Mesothelial cell of epicardium (in vitro differentiated cells): ENCODE measurements around the gene RUNX1. TPM values are rescaled to one million over a fixed set of nuclear protein-coding genes. Genes with fewer than 3 reads are reported as not detected.
"Not testable (repeated sequence)": the region's sequence is repeated elsewhere in the genome, so short reads cannot be mapped to it uniquely, and the experiment has no call there.

Experiments used
- DNase-seq, 2 experiments: peaks; one replicate each; pipeline ENCODE4 v3.0.0; 2021; ENCODE audit warnings: low spot score in 2 of 2; ENCODE audit not compliant: unreplicated experiment in 2 of 2
- H3K27ac Mint-ChIP-seq: 2 replicates; pipeline ENCODE4 v1.8.0; 2021; ENCODE audit warnings: mixed read lengths
- H3K27me3 Mint-ChIP-seq: 2 replicates; pipeline ENCODE4 v1.8.0; 2021; ENCODE audit warnings: low read depth, mixed read lengths
- H3K36me3 Mint-ChIP-seq: 2 replicates; pipeline ENCODE4 v1.8.0; 2021; ENCODE audit warnings: mixed read lengths
- H3K4me1 Mint-ChIP-seq: 2 replicates; pipeline ENCODE4 v1.8.0; 2021; ENCODE audit warnings: mixed read lengths
- H3K4me3 Mint-ChIP-seq: 2 replicates; pipeline ENCODE4 v1.8.0; 2021; ENCODE audit warnings: mild to moderate bottlenecking, moderate library complexity, mixed read lengths
- H3K9me3 Mint-ChIP-seq: 2 replicates; pipeline ENCODE4 v1.8.0; 2021; ENCODE audit warnings: mixed read lengths
- total RNA-seq: library from RNA; stranded (reverse); gene quantifications from 3 replicates; pipeline ENCODE4 v1.2.1, GENCODE V29; 2021
- TF ChIP-seq, protein P1 (sequence below): fragments of 200-600 bp; sonication (generic); IDR thresholded peaks from one replicate; pipeline ENCODE4 v1.5.0; 2021; ENCODE audit warnings: antibody characterized with exemption; ENCODE audit not compliant: unreplicated experiment

The RUNX1 gene
- total RNA-seq, 1 donor from 2014 or later, result 41.2 TPM

DNA sequence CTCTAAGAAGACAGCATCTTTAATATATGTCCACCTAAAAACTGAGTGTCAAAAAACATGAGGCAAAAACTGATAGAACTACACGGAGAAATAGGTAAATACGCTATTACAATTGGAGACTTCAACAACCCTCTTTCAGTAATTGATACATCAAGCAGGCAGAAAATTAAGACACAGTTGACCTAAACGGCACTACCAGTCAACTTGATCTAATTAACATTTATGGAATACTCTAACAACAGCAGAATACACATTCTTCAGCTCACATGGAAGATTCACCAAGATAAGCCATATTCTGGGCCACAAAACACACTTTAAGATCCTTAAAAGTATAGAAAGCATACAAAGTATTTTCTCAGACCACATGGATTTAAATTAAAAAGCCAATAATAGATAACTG, 242.7 kb downstream of the RUNX1 start:
- TF ChIP-seq, protein P1, sequence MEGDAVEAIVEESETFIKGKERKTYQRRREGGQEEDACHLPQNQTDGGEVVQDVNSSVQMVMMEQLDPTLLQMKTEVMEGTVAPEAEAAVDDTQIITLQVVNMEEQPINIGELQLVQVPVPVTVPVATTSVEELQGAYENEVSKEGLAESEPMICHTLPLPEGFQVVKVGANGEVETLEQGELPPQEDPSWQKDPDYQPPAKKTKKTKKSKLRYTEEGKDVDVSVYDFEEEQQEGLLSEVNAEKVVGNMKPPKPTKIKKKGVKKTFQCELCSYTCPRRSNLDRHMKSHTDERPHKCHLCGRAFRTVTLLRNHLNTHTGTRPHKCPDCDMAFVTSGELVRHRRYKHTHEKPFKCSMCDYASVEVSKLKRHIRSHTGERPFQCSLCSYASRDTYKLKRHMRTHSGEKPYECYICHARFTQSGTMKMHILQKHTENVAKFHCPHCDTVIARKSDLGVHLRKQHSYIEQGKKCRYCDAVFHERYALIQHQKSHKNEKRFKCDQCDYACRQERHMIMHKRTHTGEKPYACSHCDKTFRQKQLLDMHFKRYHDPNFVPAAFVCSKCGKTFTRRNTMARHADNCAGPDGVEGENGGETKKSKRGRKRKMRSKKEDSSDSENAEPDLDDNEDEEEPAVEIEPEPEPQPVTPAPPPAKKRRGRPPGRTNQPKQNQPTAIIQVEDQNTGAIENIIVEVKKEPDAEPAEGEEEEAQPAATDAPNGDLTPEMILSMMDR, result no peak
- Mint-ChIP-seq H3K4me3 (no peak overlapping the region), H3K4me1 (peaks cover 9% of the 10 kb centered on the region), H3K36me3 (peaks cover 57% of the 10 kb centered on the region), H3K9me3 (peaks cover 28% of the 10 kb centered on the region), H3K27me3 (no peaks in the 10 kb centered on the region), H3K27ac (no peak overlapping the region)
- no peak for DNase-seq

DNA sequence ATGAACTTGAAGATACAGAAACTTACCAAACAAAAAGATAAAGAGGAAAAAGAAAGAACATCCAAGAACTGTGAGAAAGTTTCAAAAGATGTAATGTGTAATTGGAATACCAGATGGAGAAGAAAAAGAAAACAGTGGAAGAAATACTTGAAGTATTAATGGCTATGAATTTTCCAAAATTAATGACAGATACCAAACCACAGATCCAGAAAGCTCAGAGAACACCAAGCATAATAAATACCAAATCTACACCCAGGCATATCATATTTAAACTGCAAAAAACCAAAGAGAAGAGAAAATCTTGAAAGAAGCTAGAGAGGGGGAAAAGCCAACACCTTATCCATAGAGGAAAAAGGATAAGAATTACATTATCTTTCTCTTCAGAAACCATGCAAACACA, 243.9 kb downstream of the RUNX1 start:
- Mint-ChIP-seq H3K27ac (no peak overlapping the region), H3K36me3 (peaks cover 57% of the 10 kb centered on the region), H3K4me1 (peaks cover 17% of the 10 kb centered on the region), H3K27me3 (no peaks in the 10 kb centered on the region), H3K9me3 (peaks cover 28% of the 10 kb centered on the region), H3K4me3 (no peak overlapping the region)
- no peak for DNase-seq
- TF ChIP-seq, protein P1, result no peak

DNA sequence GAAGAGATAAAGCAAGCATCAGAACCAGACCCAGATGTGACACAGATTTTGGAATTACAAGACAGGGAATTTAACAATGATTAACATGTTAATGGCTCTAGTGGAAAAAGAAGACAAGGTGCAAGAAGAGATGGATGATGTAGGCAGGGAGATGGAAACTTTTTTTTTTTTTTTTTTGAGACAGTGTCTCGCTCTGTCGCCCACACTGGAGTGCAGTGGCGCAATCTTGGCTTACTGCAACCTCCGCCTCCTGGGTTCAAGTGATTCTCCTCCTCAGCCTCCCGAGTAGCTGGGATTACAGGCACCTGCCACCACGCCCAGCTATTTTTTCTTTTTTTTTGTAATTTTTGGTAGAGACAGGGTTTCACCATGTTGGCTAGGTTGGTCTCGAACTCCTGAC, 244.5 kb downstream of the RUNX1 start:
- not testable (repeated sequence) for H3K4me3 Mint-ChIP-seq, H3K27ac Mint-ChIP-seq, H3K27me3 Mint-ChIP-seq, DNase-seq
- peaks cover 56% of the 10 kb centered on the region for H3K36me3 Mint-ChIP-seq
- H3K4me1 Mint-ChIP-seq, result peaks cover 23% of the 10 kb centered on the region
- H3K9me3 Mint-ChIP-seq, result peaks cover 28% of the 10 kb centered on the region

DNA sequence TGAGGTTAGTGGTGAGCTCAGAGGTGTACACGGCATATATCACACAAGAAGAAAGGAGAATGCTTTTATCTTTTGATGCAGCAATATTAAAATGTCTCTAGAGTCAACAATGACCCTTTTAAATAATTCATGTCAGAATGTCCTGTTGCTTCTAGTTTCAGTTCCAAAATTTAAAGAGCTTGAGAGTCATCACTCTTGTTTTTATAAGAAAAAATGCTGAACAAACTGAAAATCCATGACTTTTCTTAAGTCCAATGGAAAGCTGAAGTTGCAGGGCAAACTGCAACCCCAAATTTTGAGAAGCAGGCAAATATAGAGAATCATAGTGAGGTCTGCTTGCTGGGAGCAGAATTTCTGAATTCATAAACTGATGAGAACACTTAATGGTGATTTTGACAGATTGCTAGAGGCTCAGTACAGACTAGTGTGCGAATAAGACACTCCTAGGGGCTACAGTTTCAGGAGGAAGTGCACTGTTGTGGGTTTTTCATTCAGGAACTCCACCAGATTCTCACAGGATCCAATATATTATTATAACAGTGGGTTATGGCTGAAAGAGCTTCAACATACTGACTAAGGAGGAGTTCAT, 245.2 kb downstream of the RUNX1 start:
- TF ChIP-seq, protein P1, result no peak
- Mint-ChIP-seq H3K9me3 (peaks cover 28% of the 10 kb centered on the region), H3K36me3 (peaks cover 53% of the 10 kb centered on the region), H3K4me3 (no peak overlapping the region), H3K4me1 (peaks cover 30% of the 10 kb centered on the region), H3K27me3 (no peaks in the 10 kb centered on the region), H3K27ac (no peak overlapping the region)
- DNase-seq, result no peak

DNA sequence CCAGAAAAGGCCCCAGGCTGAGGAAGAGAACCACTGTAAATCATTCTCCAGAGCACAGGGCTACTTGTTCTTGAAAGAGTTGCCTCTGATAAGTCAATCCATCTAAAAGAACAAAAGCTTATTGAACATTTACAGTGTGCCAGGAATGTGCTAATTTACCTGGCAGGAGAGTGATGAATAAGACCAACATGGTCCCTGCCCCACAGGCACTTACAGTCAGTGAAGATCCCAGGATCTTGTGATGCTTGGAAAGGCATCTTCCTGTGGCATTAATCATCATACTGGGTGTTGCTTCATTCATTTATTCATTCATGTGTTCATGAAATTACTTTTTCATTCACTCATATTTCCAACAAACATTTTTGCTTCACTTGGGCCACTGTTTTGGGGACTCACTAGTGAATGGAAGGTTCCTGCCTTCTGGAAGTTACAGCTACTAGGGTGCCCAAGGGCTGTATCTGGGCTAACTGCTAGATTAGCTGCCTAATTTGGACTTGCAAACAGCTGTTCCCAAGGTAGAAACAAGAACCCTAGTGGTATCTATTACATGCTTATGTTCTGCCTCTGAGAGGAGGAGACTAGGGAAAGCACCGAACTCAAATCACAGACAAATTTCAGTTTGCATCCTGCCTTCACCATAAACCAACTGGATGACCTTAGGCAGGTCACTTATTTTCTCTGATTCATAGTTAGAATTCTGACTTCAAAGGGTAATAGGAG, 246.8 kb downstream of the RUNX1 start:
- Mint-ChIP-seq H3K36me3 (peaks cover 46% of the 10 kb centered on the region), H3K4me1 (peaks cover 39% of the 10 kb centered on the region), H3K9me3 (peaks cover 28% of the 10 kb centered on the region), H3K27me3 (no peaks in the 10 kb centered on the region), H3K4me3 (no peak overlapping the region), H3K27ac (peak overlapping the region; percentile 2)
- no peak for DNase-seq
- TF ChIP-seq, protein P1, result no peak

DNA sequence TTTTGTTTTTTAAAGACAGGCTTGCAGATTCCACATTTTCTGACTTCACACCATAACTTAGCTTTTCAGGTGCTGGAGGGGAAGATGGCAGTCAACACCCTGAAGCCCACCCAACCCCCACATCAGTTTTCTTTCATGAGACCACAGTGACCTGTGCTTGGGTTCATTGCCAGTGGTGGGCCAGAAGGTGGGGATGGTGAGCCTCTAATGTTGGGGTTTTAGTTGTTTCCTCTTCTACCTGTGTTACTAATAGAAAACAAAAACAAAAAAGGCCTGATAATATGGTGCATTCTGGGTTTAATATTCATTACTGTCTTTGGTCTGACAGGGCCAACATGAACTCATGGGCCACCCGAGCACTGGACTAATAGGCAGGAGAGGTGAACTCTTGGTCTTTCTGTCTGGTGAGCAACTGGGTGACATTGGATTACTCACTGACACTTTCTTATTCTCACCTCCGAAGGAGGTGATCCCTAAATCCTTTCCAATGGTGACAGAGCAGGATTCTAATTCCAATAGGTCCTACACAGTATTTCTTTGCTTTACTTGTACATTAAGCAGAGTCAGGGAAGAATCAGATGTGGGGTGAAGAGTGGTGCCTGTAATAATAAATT, 247.5 kb downstream of the RUNX1 start:
- TF ChIP-seq, protein P1, result peak; percentile 16
- H3K4me3 Mint-ChIP-seq, result no peak overlapping the region
- no peak for DNase-seq
- H3K27ac Mint-ChIP-seq, result peak overlapping the region; percentile 2
- H3K36me3 Mint-ChIP-seq, result peaks cover 42% of the 10 kb centered on the region
- H3K4me1 Mint-ChIP-seq, result peaks cover 46% of the 10 kb centered on the region
- no peaks in the 10 kb centered on the region for H3K27me3 Mint-ChIP-seq
- H3K9me3 Mint-ChIP-seq, result peaks cover 23% of the 10 kb centered on the region
